Measurements from ENCODE around the gene PRPH2.

DNA sequence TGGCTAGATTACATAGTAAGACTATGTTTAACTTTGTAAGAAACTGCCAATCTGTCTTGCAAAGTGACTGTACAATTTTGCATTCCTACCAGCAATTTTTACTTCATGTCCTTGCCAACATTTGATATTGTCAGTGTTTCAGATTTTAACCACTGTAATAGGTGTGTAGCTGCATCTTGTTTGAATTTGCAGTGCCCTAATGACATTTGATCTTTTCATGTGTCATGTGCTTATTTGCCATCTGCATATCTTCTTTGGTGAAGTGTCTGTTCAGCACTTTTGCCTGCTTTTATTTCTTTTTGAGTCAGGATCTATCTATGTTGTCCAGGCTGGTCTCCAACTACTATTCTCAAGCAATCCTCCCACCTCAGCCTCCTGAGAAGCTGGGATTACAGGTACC is 2.4 kb upstream of the PRPH2 start:
- no peak for TF ChIP-seq MXI1 (IDR thresholded peaks at IDR 0.05; ENCODE audit: low read depth, low read length)
- no peak for TF ChIP-seq POLR2AphosphoS5 (IDR thresholded peaks at IDR 0.05; ENCODE audit: low read depth, low read length)
- TF ChIP-seq, protein P1, sequence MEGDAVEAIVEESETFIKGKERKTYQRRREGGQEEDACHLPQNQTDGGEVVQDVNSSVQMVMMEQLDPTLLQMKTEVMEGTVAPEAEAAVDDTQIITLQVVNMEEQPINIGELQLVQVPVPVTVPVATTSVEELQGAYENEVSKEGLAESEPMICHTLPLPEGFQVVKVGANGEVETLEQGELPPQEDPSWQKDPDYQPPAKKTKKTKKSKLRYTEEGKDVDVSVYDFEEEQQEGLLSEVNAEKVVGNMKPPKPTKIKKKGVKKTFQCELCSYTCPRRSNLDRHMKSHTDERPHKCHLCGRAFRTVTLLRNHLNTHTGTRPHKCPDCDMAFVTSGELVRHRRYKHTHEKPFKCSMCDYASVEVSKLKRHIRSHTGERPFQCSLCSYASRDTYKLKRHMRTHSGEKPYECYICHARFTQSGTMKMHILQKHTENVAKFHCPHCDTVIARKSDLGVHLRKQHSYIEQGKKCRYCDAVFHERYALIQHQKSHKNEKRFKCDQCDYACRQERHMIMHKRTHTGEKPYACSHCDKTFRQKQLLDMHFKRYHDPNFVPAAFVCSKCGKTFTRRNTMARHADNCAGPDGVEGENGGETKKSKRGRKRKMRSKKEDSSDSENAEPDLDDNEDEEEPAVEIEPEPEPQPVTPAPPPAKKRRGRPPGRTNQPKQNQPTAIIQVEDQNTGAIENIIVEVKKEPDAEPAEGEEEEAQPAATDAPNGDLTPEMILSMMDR (IDR thresholded peaks at IDR 0.05), result no peak
- TF ChIP-seq, protein P2, sequence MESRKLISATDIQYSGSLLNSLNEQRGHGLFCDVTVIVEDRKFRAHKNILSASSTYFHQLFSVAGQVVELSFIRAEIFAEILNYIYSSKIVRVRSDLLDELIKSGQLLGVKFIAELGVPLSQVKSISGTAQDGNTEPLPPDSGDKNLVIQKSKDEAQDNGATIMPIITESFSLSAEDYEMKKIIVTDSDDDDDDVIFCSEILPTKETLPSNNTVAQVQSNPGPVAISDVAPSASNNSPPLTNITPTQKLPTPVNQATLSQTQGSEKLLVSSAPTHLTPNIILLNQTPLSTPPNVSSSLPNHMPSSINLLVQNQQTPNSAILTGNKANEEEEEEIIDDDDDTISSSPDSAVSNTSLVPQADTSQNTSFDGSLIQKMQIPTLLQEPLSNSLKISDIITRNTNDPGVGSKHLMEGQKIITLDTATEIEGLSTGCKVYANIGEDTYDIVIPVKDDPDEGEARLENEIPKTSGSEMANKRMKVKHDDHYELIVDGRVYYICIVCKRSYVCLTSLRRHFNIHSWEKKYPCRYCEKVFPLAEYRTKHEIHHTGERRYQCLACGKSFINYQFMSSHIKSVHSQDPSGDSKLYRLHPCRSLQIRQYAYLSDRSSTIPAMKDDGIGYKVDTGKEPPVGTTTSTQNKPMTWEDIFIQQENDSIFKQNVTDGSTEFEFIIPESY (IDR thresholded peaks at IDR 0.05; ENCODE audit: borderline replicate concordance, low read depth), result no peak
- no peak for TF ChIP-seq YY1 (IDR thresholded peaks at IDR 0.05; ENCODE audit: low read depth)
- TF ChIP-seq NFIC (IDR thresholded peaks at IDR 0.05; ENCODE audit: borderline replicate concordance), result no peak
- TF ChIP-seq ELF1 (IDR thresholded peaks at IDR 0.05), result no peak
- TF ChIP-seq RAD21 (IDR thresholded peaks at IDR 0.05; ENCODE audit: low read length), result no peak
- TF ChIP-seq JUND (IDR thresholded peaks at IDR 0.05), result no peak
- no peak for TF ChIP-seq MEF2A (IDR thresholded peaks at IDR 0.05; ENCODE audit: borderline replicate concordance, low read depth)
- TF ChIP-seq, protein P3, sequence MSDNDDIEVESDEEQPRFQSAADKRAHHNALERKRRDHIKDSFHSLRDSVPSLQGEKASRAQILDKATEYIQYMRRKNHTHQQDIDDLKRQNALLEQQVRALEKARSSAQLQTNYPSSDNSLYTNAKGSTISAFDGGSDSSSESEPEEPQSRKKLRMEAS (IDR thresholded peaks at IDR 0.05; ENCODE audit: low read depth), result no peak

Measured in SK-N-SH (cell line).